ENCODE results near the gene KRT76.

Gene KRT76

GRCh38 chr12:52776913-52777395, at the start of gene KRT76:
Gene KRT76, minus strand, starts transcription at chr12:52777345. Its CDS starts 54 bp downstream, at chr12:52777291.
- no peak for DNase-seq

DNA sequence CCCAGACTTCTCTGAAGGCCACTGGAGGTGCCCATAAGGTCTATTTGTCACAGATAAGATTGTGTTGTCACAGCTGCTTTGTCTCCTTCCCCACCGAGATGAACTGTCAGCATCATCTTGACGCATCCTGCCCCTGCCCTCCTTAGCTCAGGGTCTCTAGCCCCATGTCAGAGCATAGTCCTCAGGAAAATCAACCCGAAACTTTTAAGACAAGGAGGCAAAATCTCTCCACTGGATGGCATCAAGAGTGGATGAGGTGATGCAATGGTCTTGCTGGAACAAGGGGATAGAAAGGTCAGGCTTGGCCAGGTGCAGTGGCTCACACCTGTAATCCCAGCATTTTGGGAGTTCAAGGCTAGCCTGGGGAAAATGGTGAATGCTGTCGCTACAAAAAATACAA, 48.8 kb upstream of the KRT76 start:
- DNase-seq, result no peak

GRCh38 chr12:52824741-52825410, 47.7 kb upstream of the KRT76 start:
- no peak for DNase-seq

DNA sequence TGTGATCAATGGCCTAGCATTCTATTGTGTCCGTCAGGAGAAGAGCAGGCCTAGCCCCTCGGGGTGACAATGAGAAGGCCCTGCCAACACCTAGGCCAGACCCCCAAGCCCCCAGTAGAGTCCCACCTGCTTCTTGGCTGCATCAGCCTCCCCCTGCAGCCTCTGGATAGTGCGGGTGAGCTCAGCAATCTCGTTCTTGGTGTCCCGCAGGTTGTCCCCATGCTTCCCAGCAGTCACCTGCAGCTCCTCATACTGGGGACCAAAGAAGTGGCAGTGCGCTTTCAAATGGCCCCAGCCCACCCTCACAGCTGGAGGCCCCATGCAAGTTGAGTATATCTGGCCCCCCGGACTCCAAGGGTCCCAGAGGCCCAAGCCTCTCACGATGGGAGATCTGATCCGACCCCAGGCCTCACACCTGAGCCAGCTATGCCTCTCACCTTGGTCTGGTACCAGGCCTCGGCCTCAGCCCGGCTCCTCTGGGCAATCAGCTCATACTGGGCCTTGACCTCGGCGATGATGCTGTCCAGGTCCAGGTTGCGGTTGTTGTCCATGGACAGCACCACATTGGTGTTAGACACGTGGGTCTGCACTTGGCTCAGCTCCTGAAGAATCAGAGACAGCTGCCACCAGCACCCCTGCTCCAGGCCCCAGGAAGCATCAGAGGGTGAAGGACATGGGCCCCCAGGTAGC, 46.8 kb upstream of the KRT76 start:
- DNase-seq, result no peak

DNA sequence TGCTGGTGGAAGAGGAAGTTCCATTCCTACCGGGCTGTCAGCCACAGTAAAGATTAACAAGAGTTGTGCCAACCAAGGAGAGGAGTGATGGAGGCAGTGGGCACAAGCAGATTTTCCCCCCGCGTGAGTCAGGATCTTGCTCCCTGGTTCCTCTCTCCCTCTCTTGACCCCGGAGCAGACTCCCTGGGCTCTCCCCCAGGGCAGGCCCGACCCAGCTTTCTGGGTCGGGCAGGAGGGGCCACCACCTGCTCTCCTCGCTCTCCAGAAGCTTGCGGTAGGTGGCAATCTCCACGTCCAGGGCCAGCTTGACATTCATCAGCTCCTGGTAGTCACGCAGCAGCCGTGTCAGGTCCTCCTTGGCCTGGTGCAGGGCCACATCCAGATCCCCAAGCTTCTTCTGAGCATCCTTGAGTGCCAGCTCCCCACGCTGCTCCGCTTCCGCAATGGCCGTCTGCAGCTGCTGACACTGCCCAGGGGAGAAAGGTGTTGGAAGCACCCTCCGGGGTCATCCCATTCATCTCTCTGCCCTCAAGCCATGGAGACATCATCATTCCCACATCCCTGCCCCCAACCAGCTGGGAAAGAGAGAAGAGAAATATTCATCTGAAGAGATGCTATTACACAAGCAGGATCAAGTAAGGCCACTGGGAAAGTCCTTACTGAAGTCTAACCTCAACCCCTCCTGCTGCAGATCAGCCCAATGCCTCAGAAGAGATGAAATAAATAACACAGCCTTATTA, 45.8 kb upstream of the KRT76 start:
- no peak for DNase-seq

- no peak for DNase-seq
These were observed 44.9 kb upstream of the KRT76 start for GRCh38 chr12:52821826-52822660.

GRCh38 chr12:52821071-52821730, 44.1 kb upstream of the KRT76 start:
- DNase-seq, result no peak

DNA sequence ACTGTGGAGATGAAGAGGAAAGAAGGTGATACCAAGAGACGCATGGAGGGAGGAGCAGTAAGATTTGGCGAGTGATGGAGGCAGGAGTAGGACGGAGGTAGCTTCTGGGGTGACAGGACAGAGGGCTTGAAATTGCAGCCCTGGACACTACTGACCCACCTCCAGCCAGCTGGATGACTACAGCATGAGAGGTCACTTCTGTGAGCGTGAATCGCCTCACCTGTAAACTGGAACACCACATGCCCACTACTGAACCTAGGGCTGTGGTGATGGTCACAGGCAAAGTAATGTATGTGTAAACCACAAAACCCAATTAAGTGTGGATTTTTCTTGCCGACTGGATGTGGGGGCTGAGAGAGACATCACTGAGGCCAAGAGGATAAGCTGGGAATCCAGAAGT, 43.4 kb upstream of the KRT76 start:
- no peak for DNase-seq

DNA sequence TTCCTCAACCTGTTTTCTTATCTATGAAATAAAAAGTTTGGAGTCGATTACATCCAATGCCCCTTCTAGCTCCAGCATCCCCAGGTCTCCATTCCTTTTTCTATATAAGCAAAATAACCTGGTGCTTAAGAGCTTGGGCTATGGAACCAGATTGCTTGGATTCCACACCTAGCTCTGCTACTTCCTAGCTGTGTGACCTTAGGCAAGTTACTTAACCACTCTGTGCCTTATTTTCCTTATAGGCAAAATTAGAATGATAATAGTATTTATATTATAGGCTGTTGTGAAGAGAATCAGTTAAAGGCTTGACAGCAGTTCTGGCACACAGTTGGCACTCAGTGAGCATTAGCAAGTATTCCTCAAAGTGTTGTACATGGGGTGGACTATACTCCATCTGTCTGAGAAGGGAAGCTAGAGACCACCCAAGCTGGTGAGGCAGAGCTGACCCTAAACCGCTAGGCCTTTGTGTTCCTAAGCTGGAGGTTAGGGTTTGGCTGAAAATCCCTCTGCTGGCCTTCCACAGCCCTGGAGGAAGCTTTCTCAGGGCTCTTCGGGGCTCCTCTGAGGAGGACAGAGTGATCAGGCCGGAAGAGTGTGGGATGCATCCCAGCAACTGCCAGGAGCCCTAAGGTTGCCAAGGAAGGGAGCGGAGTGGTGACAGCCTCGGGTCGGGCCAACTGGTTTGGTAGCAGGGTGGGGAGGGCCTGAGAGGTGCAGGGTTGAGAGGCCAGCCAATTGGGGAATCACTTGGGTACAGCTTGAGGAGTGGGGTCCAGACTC, 42.8 kb upstream of the KRT76 start:
- DNase-seq, result no peak

- no peak for DNase-seq
These were observed 41.8 kb upstream of the KRT76 start for GRCh38 chr12:52818887-52819420.

DNA sequence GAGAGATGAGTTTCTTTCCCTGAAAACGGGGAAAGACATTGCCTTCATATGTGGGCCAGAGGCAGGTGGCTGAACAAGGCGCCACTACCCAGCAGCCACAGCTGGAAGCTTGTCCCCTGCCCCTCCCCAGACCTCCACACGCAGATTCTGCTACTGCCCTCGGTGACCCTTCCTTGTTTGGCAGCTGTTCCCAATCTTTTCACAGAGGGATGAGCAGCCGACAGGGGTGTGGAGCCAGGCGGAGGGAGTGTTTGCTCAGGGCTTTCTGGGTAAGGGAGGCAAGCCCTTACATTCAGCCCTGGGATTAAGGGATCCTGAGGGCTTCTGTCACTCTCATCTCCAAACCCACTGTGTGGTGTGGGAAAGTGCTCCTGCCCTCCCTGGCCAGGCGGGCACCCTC, 41.2 kb upstream of the KRT76 start:
- no peak for DNase-seq

DNA sequence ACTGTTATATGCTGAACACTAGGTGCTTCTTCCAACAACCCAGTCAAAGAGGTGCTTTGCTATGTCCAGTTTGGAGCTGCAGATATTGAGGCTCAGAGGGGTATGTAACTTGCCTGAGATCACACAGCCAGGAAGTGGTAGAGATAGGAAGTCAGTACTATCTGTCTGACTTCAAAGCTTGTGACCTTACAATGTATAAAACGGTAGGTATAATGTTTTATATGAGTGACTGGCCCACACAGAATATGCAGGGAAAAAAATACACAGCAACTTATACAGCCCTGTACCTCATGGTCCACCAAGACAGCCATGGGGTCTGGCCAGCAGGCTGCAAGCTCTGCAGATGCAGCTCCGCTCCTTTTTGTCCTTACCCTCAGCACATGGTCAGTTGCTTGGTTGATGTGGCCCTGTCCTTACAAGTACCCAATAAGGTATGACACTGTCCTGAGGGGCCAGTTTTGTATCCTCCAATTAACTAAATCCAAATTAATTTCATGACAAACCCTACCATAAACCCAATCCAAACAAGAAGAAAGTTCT, 40.6 kb upstream of the KRT76 start:
- DNase-seq, result no peak

GRCh38 chr12:52817003-52817698, 40.0 kb upstream of the KRT76 start:
- DNase-seq, result no peak

DNA sequence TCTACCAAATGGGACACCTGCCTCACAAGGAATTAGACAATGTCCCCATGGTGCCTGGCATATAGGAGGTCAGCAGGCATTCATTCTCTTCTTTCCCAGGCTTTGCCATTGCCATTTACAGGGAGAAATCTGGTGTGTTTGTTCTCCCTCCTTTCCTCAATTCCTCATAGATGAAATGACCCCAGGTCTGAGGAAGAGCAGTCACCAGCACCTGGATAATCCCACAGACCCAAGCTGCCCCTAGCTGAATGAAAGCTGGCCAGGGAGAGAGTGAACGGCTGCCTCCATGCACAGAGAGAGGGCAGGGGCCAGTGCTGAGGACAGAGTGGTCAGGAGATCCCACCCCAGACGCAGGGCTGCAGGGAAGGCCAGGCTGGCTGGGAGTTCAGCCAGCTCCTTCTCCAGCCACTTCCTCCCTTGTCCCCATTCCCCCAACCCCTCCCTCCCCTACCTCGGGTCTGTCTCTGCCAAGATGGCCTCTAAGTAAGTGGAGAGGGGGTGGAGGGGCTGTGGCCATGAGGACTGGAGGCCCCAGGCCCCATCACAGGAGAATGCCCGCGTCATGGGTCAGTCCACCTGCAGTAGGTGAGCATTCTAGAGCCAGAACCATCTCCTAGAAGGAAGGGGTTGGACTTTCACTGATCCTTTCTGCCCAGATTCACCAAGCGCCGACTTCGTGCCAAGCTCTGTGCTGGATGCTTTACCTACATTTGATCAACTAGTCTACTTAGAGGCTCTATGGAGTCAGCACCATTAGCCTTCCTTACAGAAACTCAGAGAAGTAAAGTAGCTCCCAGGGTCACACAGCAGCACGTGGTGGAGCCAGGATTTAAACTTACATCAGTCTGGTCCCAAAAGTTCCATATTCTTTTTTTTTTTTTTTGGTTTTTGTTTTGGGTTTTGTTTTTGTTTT, 38.8 kb upstream of the KRT76 start:
- DNase-seq, result no peak

- no peak for DNase-seq
These were observed 38.0 kb upstream of the KRT76 start for GRCh38 chr12:52815161-52815560.

GRCh38 chr12:52814710-52815155, 37.6 kb upstream of the KRT76 start:
- DNase-seq, result no peak

GRCh38 chr12:52813885-52814709, 37.0 kb upstream of the KRT76 start, which contains the start of gene KRT4:
Gene KRT4, minus strand, starts transcription at chr12:52814116. Its CDS starts 58 bp downstream, at chr12:52814058.
- DNase-seq, result no peak

- no peak for DNase-seq
These were observed 36.2 kb upstream of the KRT76 start for GRCh38 chr12:52813203-52813819.
